K562 (cell line): ENCODE measurements around the gene CHCHD5. TPM values are rescaled to one million over a fixed set of nuclear protein-coding genes. Genes with fewer than 3 reads are reported as not detected.

Experiments
- CC2D1A ChIP-seq: fragments of 450-650 bp; IDR thresholded peaks from 2 replicates; pipeline ENCODE4 v1.6.1; 2017; ENCODE audit warnings: mild to moderate bottlenecking
- DACH1 ChIP-seq: fragments of 450-650 bp; IDR thresholded peaks from 2 replicates; pipeline ENCODE4 v1.6.1; 2018; ENCODE audit not compliant: partially characterized antibody
- GTF2E2 ChIP-seq: fragments of 200-800 bp; sonication (Bioruptor generic); IDR thresholded peaks from 2 replicates; pipeline ENCODE4 v1.6.1; 2016; ENCODE audit warnings: missing genetic modification characterization, missing compliant biosample characterization
- HDAC2 ChIP-seq: fragments of 450-650 bp; IDR thresholded peaks from 2 replicates; pipeline ENCODE4 v1.6.1; 2016; ENCODE audit warnings: mild to moderate bottlenecking
- HDAC6 ChIP-seq: IDR thresholded peaks from 2 replicates; pipeline ENCODE4 v1.6.1; 2012; ENCODE audit warnings: low read depth, mild to moderate bottlenecking, control low read depth, inconsistent platforms, low read length, moderate library complexity
- HMG20A ChIP-seq: fragments of 450-650 bp; formaldehyde crosslinking; conservative IDR thresholded peaks from 2 replicates; pipeline ENCODE4 v1.4.0; 2020; ENCODE audit warnings: mild to moderate bottlenecking, mixed read lengths
- HSF4 ChIP-seq: fragments of 250-450 bp; sonication (Bioruptor Pico); IDR thresholded peaks from 2 replicates; pipeline ENCODE4 v2.1.2; 2022; ENCODE audit warnings: mild to moderate bottlenecking, moderate library complexity, borderline replicate concordance
- LARP7 ChIP-seq: fragments of 450-650 bp; IDR thresholded peaks from 2 replicates; pipeline ENCODE4 v1.6.1; 2016
- MAFG ChIP-seq: fragments of 450-650 bp; conservative IDR thresholded peaks from 2 replicates; pipeline ENCODE4 v1.6.1; 2016; ENCODE audit warnings: missing genetic modification characterization, missing compliant biosample characterization
- MEIS2 ChIP-seq: fragments of 450-650 bp; IDR thresholded peaks from 2 replicates; pipeline ENCODE4 v1.6.1; 2014; ENCODE audit warnings: mild to moderate bottlenecking; ENCODE audit not compliant: partially characterized antibody
- RBM17 ChIP-seq: fragments of 200-400 bp; formaldehyde crosslinking; IDR thresholded peaks from 2 replicates; pipeline ENCODE4 v1.6.1; 2017; ENCODE audit warnings: low read depth, mild to moderate bottlenecking, low read length, borderline replicate concordance
- TBL1XR1 ChIP-seq, 2 experiments: IDR thresholded peaks; 2 replicates each; pipeline ENCODE4 v1.6.1; 2012; ENCODE audit warnings: improper control_type of control experiment in 2 of 2, low read length in 2 of 2, mild to moderate bottlenecking in 1 of 2
- TRIM28 ChIP-seq: fragments of 450-650 bp; IDR thresholded peaks from 2 replicates; pipeline ENCODE4 v1.6.1; 2017
- ZBTB1 ChIP-seq: sonication (generic); formaldehyde crosslinking; IDR thresholded peaks from 2 replicates; pipeline ENCODE4 v1.8.1; 2023; ENCODE audit warnings: missing genetic modification reagents, low read depth, mild to moderate bottlenecking, borderline replicate concordance
- ZNF12 ChIP-seq: sonication (generic); formaldehyde crosslinking; IDR thresholded peaks from 2 replicates; pipeline ENCODE4 v1.4.0; 2020; ENCODE audit warnings: mild to moderate bottlenecking, missing genetic modification reagents
- ZNF146 ChIP-seq: IDR thresholded peaks from one replicate; pipeline ENCODE4 v1.6.1; 2018; ENCODE audit warnings: missing compliant biosample characterization; ENCODE audit not compliant: unreplicated experiment
- ZNF197 ChIP-seq: fragments of 200-800 bp; sonication (Bioruptor generic); IDR thresholded peaks from 2 replicates; pipeline ENCODE4 v1.6.1; 2016; ENCODE audit warnings: low read depth, missing genetic modification characterization, missing compliant biosample characterization
- ZNF24 ChIP-seq: fragments of 450-650 bp; IDR thresholded peaks from 2 replicates; pipeline ENCODE4 v1.6.1; 2016
- ZNF282 ChIP-seq: sonication (generic); formaldehyde crosslinking; IDR thresholded peaks from 2 replicates; pipeline ENCODE4 v1.8.1; 2023; ENCODE audit warnings: missing genetic modification reagents
- ZNF696 ChIP-seq: fragments of 250-450 bp; sonication (Bioruptor Pico); conservative IDR thresholded peaks from 2 replicates; pipeline ENCODE4 v1.4.0; 2020; ENCODE audit warnings: mild to moderate bottlenecking, moderate library complexity
- polyA plus RNA-seq, 8 experiments: library from polyadenylated mRNA; depleted of rRNA in 4 of 8; stranded (reverse) in 5 of 8; unstranded in 3 of 8; fragments of >200 nt; fragmentation: Nextera tagmentation in 2 of 8; fragmentation: Illumina TruSeq in 1 of 8; extraction: Ambion mirVana in 2 of 8; extraction: Trizol in 1 of 8; gene quantifications; 2 replicates each; pipeline versions ENCODE4 v1.2.1 to v1.2.3, GENCODE V29; 2011 to 2014; ENCODE audit warnings: inconsistent platforms in 1 of 8, missing spikeins in 1 of 8
- total RNA-seq, 7 experiments: library from RNA; depleted of rRNA in 6 of 7; stranded (reverse); fragments of >200 nt in 6 of 7; fragmentation: Illumina TruSeq in 2 of 7; extraction: Trizol in 2 of 7; gene quantifications; 2 replicates each; pipeline versions ENCODE4 v1.2.1 to v1.2.3, GENCODE V29; 2011 to 2021; ENCODE audit warnings: low replicate concordance in 1 of 7
- TF ChIP-seq, protein P1 (sequence below): sonication (generic); formaldehyde crosslinking; IDR thresholded peaks from 2 replicates; pipeline ENCODE4 v1.5.0; 2020; ENCODE audit warnings: missing genetic modification reagents
- TF ChIP-seq, protein P2 (sequence below): fragments of 250-450 bp; sonication (Bioruptor Pico); IDR thresholded peaks from 2 replicates; pipeline ENCODE4 v1.8.0; 2022; ENCODE audit warnings: inconsistent platforms, mild to moderate bottlenecking, moderate library complexity, borderline replicate concordance
- TF ChIP-seq, protein P3 (sequence below): fragments of 450-650 bp; formaldehyde crosslinking; IDR thresholded peaks from 2 replicates; pipeline ENCODE4 v1.4.0; 2020; ENCODE audit warnings: mild to moderate bottlenecking

The CHCHD5 gene
- total and polyA plus RNA-seq, 9 of the 15 experiments (the other 6 are each of a cell fraction or from before 2014, with no cell fraction given), result 7.4 to 79.3 (median 33.4) TPM

DNA sequence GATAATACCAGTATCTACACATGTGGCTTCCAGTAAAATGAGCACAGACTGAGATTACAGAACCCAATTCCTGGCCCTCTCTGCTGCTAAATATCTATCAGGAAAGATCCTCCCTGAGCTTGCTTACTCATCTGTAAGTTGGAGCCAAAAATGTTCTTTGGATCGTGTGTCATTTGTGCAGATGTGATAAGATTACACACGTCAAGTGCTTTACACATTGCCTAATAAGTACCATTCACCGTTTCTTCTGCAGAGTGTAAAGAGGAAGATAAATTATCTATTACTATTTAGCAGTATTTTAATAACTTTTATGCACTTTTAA lies 38.1 kb downstream of the CHCHD5 start (continued):
- TF ChIP-seq TBL1XR1 (IDR thresholded peaks at IDR 0.05; ENCODE audit: low read length in 2 of 2) (no peak), RBM17 (no peak), HMG20A (CRISPR knock-in tag) (no peak), ZNF146 (CRISPR knock-in tag) (no peak), ZNF24 (no peak), MEIS2 (peak; percentile 67), HDAC6 (no peak), HSF4 (CRISPR knock-in tag) (no peak), HDAC2 (no peak), GTF2E2 (tag) (no peak), ZNF282 (CRISPR knock-in tag) (no peak), MAFG (tag) (0 out of 2 replicates have a peak, but pooled peaks have one; percentile 46), ZNF12 (CRISPR knock-in tag) (no peak), ZBTB1 (CRISPR knock-in tag) (no peak), ZNF696 (CRISPR knock-in tag) (no peak), CC2D1A (no peak), LARP7 (no peak), ZNF197 (CRISPR knock-in tag) (no peak), TRIM28 (no peak), DACH1 (peak; percentile 73)
- TF ChIP-seq, protein P1, sequence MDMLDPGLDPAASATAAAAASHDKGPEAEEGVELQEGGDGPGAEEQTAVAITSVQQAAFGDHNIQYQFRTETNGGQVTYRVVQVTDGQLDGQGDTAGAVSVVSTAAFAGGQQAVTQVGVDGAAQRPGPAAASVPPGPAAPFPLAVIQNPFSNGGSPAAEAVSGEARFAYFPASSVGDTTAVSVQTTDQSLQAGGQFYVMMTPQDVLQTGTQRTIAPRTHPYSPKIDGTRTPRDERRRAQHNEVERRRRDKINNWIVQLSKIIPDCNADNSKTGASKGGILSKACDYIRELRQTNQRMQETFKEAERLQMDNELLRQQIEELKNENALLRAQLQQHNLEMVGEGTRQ (CRISPR knock-in tag), result no peak
- TF ChIP-seq, protein P2, sequence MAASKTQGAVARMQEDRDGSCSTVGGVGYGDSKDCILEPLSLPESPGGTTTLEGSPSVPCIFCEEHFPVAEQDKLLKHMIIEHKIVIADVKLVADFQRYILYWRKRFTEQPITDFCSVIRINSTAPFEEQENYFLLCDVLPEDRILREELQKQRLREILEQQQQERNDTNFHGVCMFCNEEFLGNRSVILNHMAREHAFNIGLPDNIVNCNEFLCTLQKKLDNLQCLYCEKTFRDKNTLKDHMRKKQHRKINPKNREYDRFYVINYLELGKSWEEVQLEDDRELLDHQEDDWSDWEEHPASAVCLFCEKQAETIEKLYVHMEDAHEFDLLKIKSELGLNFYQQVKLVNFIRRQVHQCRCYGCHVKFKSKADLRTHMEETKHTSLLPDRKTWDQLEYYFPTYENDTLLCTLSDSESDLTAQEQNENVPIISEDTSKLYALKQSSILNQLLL, result no peak
- TF ChIP-seq, protein P3, sequence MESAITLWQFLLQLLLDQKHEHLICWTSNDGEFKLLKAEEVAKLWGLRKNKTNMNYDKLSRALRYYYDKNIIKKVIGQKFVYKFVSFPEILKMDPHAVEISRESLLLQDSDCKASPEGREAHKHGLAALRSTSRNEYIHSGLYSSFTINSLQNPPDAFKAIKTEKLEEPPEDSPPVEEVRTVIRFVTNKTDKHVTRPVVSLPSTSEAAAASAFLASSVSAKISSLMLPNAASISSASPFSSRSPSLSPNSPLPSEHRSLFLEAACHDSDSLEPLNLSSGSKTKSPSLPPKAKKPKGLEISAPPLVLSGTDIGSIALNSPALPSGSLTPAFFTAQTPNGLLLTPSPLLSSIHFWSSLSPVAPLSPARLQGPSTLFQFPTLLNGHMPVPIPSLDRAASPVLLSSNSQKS, result no peak
